HG02840 (cell line): ENCODE data around the gene ELP2.

ENCODE experiments used
- ATAC-seq: cut with Tn5 transposase; IDR thresholded peaks from one replicate; pipeline ENCODE4 v1.9.1; 2021; ENCODE audit warnings: mild to moderate bottlenecking, moderate library complexity, moderate number of reproducible peaks; ENCODE audit not compliant: unreplicated experiment, low FRiP score

The ELP2 gene

GRCh38 chr18:36211612-36212065 lies 81.9 kb downstream of the ELP2 start:
- no peak for ATAC-seq

GRCh38 chr18:36212301-36213171 lies 82.8 kb downstream of the ELP2 start:
- ATAC-seq: no peak

GRCh38 chr18:36214811-36215210 lies 85.1 kb downstream of the ELP2 start:
- ATAC-seq: no peak

- ATAC-seq: no peak
Measured at GRCh38 chr18:36215577-36215976, 85.9 kb downstream of the ELP2 start.

DNA sequence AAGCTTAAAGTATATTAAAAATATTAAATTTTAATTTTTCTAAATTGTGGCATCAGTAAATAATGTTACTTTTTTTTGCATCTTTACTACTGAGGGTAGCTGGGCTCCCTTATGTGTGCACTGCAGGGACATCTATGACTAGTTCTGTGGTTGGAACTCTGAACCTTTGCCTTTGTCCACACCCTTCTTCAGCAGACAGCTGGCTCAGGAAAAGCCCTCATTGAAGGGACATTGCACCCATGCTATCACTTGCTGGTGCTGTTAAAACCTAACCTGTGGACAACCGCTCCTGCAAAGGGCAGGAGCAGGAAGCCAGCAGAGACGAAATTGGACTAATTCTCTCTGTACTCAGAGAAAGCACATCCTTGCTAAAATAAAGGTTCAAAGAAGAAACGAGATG lies 87.6 kb downstream of the ELP2 start:
- ATAC-seq: no peak

GRCh38 chr18:36229188-36229587 lies 99.5 kb downstream of the ELP2 start:
- ATAC-seq: no peak
